Fibroblast of lung (primary cell): ENCODE data around the gene SEPTIN5. TPM values are rescaled to one million over a fixed set of nuclear protein-coding genes. Genes with fewer than 3 reads are reported as not detected.

ENCODE experiments used
- DNase-seq, 2 donors: peaks; one replicate each; pipeline versions ENCODE4 v3.0.0 to v3.0.0-alpha.2; 2010; ENCODE audit warnings: low read depth in 2 of 2
- H2AFZ ChIP-seq: 2 replicates; pipeline ENCODE4 v1.5.1; 2012; ENCODE audit warnings: low read length, control low read depth, inconsistent platforms
- H3K27ac ChIP-seq: 2 replicates; pipeline ENCODE4 v1.5.1; 2011; ENCODE audit warnings: low read length, control low read depth; ENCODE audit not compliant: insufficient read depth
- H3K27me3 ChIP-seq: 2 replicates; pipeline ENCODE4 v1.5.1; 2011; ENCODE audit warnings: mild to moderate bottlenecking, low read length; ENCODE audit not compliant: control insufficient read depth, insufficient read depth
- H3K36me3 ChIP-seq: 2 replicates; pipeline ENCODE4 v1.5.1; 2011; ENCODE audit warnings: low read length; ENCODE audit not compliant: control insufficient read depth, insufficient read depth
- H3K4me1 ChIP-seq: 2 replicates; pipeline ENCODE4 v1.5.1; 2011; ENCODE audit warnings: low read length; ENCODE audit not compliant: control insufficient read depth, insufficient read depth; ENCODE audit errors: extremely low read depth
- H3K4me2 ChIP-seq: 2 replicates; pipeline ENCODE4 v1.5.1; 2011; ENCODE audit warnings: low read length, control low read depth; ENCODE audit not compliant: insufficient read depth; ENCODE audit errors: extremely low read depth
- H3K4me3 ChIP-seq, 4 experiments: fragments of 200-600 bp in 1 of 4; sonication (generic) in 1 of 4; replicated peaks in 1 of 4; 2 replicates each; pipeline ENCODE4 v1.5.1; 2011 to 2016; ENCODE audit warnings: low read length in 4 of 4, low read depth in 3 of 4, mild to moderate bottlenecking in 3 of 4, control low read depth in 2 of 4, inconsistent platforms in 1 of 4, mixed read lengths in 1 of 4; ENCODE audit not compliant: insufficient read depth in 1 of 4; ENCODE audit errors: control extremely low read depth in 1 of 4
- H3K79me2 ChIP-seq: 2 replicates; pipeline ENCODE4 v1.5.1; 2012; ENCODE audit warnings: mild to moderate bottlenecking, low read length, inconsistent platforms; ENCODE audit not compliant: control insufficient read depth, insufficient read depth
- H3K9ac ChIP-seq: 2 replicates; pipeline ENCODE4 v1.5.1; 2011; ENCODE audit warnings: mild to moderate bottlenecking, low read length, control low read depth; ENCODE audit not compliant: insufficient read depth
- H3K9me3 ChIP-seq: 2 replicates; pipeline ENCODE4 v1.5.1; 2012; ENCODE audit warnings: low read depth, low read length; ENCODE audit not compliant: control insufficient read depth, insufficient read depth
- H4K20me1 ChIP-seq: 2 replicates; pipeline ENCODE4 v1.5.1; 2011; ENCODE audit warnings: low read length; ENCODE audit not compliant: control insufficient read depth, insufficient read depth; ENCODE audit errors: extremely low read depth
- EZH2 ChIP-seq: IDR thresholded peaks from 2 replicates; pipeline ENCODE4 v1.5.1; 2012; ENCODE audit warnings: low read length, control low read depth, mild to moderate bottlenecking; ENCODE audit errors: missing control alignments
- polyA plus RNA-seq, 2 donors: library from polyadenylated mRNA; depleted of rRNA in 1 of 2; stranded (reverse) in 1 of 2; unstranded in 1 of 2; fragments of >200 nt; gene quantifications; 2 replicates each; pipeline ENCODE4 v1.2.1, GENCODE V29; 2011 to 2012; ENCODE audit warnings: missing spikeins in 1 of 2
- total RNA-seq: library from RNA; depleted of rRNA; stranded (reverse); fragments of >200 nt; gene quantifications from 2 replicates; pipeline ENCODE4 v1.2.1, GENCODE V29; 2014
- TF ChIP-seq, protein P1 (sequence below), 2 donors: IDR thresholded peaks in 1 of 2; conservative IDR thresholded peaks in 1 of 2; 1 replicate in 1 of 2; 2 replicates in 1 of 2; pipeline ENCODE4 v1.5.1; 2011 to 2012; ENCODE audit warnings: low read length in 2 of 2, control low read depth in 1 of 2, inconsistent platforms in 1 of 2, low read depth in 1 of 2, mild to moderate bottlenecking in 1 of 2

The SEPTIN5 gene
- total and polyA plus RNA-seq, 2 donors (not counting 1 experiment from before 2014, with no cell fraction given): 14.5 to 25.8 TPM

DNA sequence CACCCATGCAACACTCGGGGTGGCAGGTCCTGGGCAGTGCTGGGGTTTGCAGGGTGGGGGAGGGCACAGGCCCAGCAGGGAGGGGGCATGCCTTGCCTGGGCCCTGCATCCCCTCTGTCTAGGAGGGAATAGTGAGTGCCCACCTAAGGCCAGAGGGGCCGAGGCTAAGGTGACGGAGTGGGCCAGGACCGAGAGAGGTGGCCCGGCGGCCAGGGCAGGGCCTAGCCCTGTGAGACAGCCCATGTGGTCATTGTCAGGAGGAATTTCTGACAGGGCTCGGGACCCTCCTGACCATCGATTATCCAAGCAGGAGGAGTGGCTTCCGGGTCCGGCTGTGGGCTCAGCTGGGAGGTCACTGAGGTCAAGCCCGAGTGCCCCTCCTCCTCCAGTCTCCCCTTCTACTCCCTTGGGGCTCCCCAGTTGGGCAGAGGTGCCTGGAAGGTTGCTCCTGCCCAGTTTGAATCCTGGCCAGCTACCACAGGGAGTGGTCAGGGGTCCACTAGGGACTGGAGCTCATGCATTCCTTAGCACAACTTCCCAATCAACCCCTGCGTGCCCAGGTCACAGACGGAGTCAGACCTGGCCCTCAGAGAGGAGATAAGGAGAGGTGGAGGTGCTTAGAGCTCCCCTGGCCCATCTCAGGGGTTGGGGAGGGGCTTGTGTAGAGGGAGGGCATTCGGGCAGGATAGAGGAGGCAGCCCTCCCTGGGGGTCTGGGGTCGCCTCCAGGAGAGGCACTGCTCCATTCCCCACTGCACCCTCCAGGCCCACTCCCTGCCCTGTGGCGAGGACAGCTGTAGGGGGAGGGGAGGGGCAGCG, 23.8 kb downstream of the SEPTIN5 start:
- no peak overlapping the region for H3K27ac ChIP-seq
- H3K4me2 ChIP-seq: no peak overlapping the region
- no peaks in the 10 kb centered on the region for H3K27me3 ChIP-seq
- H3K9me3 ChIP-seq: no peaks in the 10 kb centered on the region
- no peaks in the 10 kb centered on the region for H3K79me2 ChIP-seq
- no peaks in the 10 kb centered on the region for H3K4me1 ChIP-seq
- no peak overlapping the region for H3K9ac ChIP-seq
- H3K4me3 ChIP-seq: no peak overlapping the region
- H3K36me3 ChIP-seq: no peaks in the 10 kb centered on the region
- no peaks in the 10 kb centered on the region for H4K20me1 ChIP-seq
- no peak for DNase-seq
- TF ChIP-seq, protein P1, sequence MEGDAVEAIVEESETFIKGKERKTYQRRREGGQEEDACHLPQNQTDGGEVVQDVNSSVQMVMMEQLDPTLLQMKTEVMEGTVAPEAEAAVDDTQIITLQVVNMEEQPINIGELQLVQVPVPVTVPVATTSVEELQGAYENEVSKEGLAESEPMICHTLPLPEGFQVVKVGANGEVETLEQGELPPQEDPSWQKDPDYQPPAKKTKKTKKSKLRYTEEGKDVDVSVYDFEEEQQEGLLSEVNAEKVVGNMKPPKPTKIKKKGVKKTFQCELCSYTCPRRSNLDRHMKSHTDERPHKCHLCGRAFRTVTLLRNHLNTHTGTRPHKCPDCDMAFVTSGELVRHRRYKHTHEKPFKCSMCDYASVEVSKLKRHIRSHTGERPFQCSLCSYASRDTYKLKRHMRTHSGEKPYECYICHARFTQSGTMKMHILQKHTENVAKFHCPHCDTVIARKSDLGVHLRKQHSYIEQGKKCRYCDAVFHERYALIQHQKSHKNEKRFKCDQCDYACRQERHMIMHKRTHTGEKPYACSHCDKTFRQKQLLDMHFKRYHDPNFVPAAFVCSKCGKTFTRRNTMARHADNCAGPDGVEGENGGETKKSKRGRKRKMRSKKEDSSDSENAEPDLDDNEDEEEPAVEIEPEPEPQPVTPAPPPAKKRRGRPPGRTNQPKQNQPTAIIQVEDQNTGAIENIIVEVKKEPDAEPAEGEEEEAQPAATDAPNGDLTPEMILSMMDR (conservative IDR thresholded peaks at IDR 0.05 in 1 of 2, IDR thresholded peaks at IDR 0.05 in 1 of 2; ENCODE audit: low read depth in 1 of 2, low read length in 2 of 2): no peak
- no peak for TF ChIP-seq EZH2
- H2AFZ ChIP-seq: no peak overlapping the region

DNA sequence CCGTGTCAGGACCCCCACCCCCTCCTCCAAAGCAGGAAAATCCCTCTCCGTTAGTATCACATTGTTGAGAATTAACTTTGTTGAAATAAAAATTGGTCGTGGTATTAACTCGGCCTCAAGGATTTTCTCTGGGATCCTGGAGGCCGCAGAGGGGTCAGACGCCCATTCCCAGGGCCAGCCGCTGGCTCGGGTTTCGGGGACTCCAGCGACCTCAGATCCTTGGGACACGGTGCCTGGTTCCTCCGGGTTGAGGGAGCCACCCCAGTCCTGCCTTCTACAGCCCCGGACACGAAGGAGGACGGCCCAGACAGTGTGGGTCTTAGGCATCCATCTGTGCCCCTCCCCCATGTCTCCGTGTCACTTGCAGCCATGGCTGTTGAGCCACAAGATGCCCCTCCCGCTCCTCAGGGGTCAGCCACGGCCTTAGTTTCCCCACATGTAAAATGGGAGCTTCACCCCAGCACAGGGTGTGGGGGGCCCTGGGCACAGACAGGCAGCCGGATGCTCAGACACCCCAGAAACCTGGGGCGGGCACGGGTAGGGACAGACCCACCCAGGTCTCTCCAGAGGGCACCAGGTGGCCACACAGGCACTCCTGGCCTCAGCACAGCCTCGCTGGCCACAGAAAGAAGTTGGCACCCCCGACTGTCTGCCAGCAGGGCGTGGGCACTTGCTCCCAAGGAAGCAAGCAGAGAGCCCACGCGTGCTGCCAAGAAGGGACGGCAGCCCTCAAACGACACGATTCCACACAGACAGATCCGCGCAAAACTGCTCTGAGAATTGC, 24.6 kb downstream of the SEPTIN5 start:
- no peaks in the 10 kb centered on the region for H4K20me1 ChIP-seq
- no peak overlapping the region for H3K4me3 ChIP-seq
- no peak for TF ChIP-seq EZH2
- TF ChIP-seq, protein P1 (conservative IDR thresholded peaks at IDR 0.05 in 1 of 2, IDR thresholded peaks at IDR 0.05 in 1 of 2; ENCODE audit: low read depth in 1 of 2, low read length in 2 of 2): no peak
- H2AFZ ChIP-seq: no peak overlapping the region
- no peak overlapping the region for H3K9ac ChIP-seq
- no peak overlapping the region for H3K4me2 ChIP-seq
- no peaks in the 10 kb centered on the region for H3K27me3 ChIP-seq
- H3K36me3 ChIP-seq: no peaks in the 10 kb centered on the region
- no peak for DNase-seq
- H3K79me2 ChIP-seq: no peaks in the 10 kb centered on the region
- H3K27ac ChIP-seq: no peak overlapping the region
- H3K4me1 ChIP-seq: no peaks in the 10 kb centered on the region
- no peaks in the 10 kb centered on the region for H3K9me3 ChIP-seq

GRCh38 chr22:19739448-19739895, 25.2 kb downstream of the SEPTIN5 start:
- no peaks in the 10 kb centered on the region for H3K27me3 ChIP-seq
- H3K4me1 ChIP-seq: no peaks in the 10 kb centered on the region
- H3K9me3 ChIP-seq: no peaks in the 10 kb centered on the region
- TF ChIP-seq EZH2: no peak
- TF ChIP-seq, protein P1 (conservative IDR thresholded peaks at IDR 0.05 in 1 of 2, IDR thresholded peaks at IDR 0.05 in 1 of 2; ENCODE audit: low read depth in 1 of 2, low read length in 2 of 2): no peak
- H3K27ac ChIP-seq: no peak overlapping the region
- no peak overlapping the region for H2AFZ ChIP-seq
- H3K79me2 ChIP-seq: no peaks in the 10 kb centered on the region
- no peak overlapping the region for H3K4me3 ChIP-seq
- no peak overlapping the region for H3K9ac ChIP-seq
- no peak overlapping the region for H3K4me2 ChIP-seq
- H3K36me3 ChIP-seq: no peaks in the 10 kb centered on the region
- H4K20me1 ChIP-seq: no peaks in the 10 kb centered on the region
- no peak for DNase-seq
